Mucosa of descending colon (tissue), 3 donors: ENCODE data around the gene FANK1. TPM values are rescaled to one million over a fixed set of nuclear protein-coding genes. Genes with fewer than 3 reads are reported as not detected.

Experiments
- ATAC-seq: fragments of 200-7000 bp; cut with Tn5 transposase; one replicate; pipeline ENCODE4 v1.9.1; 2020; ENCODE audit warnings: mild to moderate bottlenecking, moderate library complexity
- DNase-seq, 3 donors: peaks; one replicate each; pipeline ENCODE4 v3.0.0-alpha.2; 2020
- H3K36me3 ChIP-seq: fragments of 200-600 bp; one replicate; pipeline ENCODE4 v1.8.0; 2021; ENCODE audit warnings: low read depth, mild to moderate bottlenecking
- H3K4me1 ChIP-seq: fragments of 200-600 bp; one replicate; pipeline ENCODE4 v1.8.0; 2021; ENCODE audit warnings: low read depth, mild to moderate bottlenecking
- H3K4me3 ChIP-seq: fragments of 200-600 bp; one replicate; pipeline ENCODE4 v1.8.0; 2021; ENCODE audit warnings: mild to moderate bottlenecking
- H3K9me3 ChIP-seq: fragments of 200-600 bp; one replicate; pipeline ENCODE4 v1.8.0; 2021; ENCODE audit warnings: mild to moderate bottlenecking
- CTCF ChIP-seq: fragments of 200-600 bp; IDR thresholded peaks from one replicate; pipeline ENCODE4 v1.8.0; 2022; ENCODE audit warnings: antibody characterized with exemption, mild to moderate bottlenecking
- intact Hi-C, 2 donors: fragments of 100-400 bp; cut with DNase I in 1 of 2; cut with micrococcal nuclease in 1 of 2; formaldehyde crosslinking; loops; one replicate each; pipeline versions ENCODE4 v1.11.0 to v1.11.1; 2022; cut with DNase I, micrococcal nuclease
- total RNA-seq, 3 donors: library from RNA; stranded (reverse); fragmentation: NEBNext Ultra II Directional in 2 of 3; extraction: Animal tissue kit (Norgen Biotek cat#: 25700) in 2 of 3; gene quantifications; one replicate each; pipeline versions ENCODE4 v1.2.1 to v1.2.4, GENCODE V29; 2021 to 2023
- donor health status: DM: no; HTN: no; CAD: no; lungs with moderate emphysema.
- donor health status: DM: no; HTN: no; CAD: no.
- donor health status: DM: no; HTN: yes; CAD: no.

FANK1 gene
- total RNA-seq, 3 donors from 2014 or later, result 4.2 to 10.3 (median 7.4) TPM

- no peak overlapping the region for H3K4me3 ChIP-seq
- H3K9me3 ChIP-seq, result no peaks in the 10 kb centered on the region
- H3K4me1 ChIP-seq, result no peaks in the 10 kb centered on the region
- H3K36me3 ChIP-seq, result no peaks in the 10 kb centered on the region
- DNase-seq, result no peak
- no peak for TF ChIP-seq CTCF
- no peak for ATAC-seq
- intact Hi-C loops, result no loop called here
These were observed 103.3 kb downstream of the FANK1 start for GRCh38 chr10:125999694-126000093.

GRCh38 chr10:126001576-126001975 is 105.2 kb downstream of the FANK1 start:
- H3K4me1 ChIP-seq, result no peaks in the 10 kb centered on the region
- no peaks in the 10 kb centered on the region for H3K9me3 ChIP-seq
- no peak for TF ChIP-seq CTCF
- intact Hi-C loops, result no loop called here
- DNase-seq (no peak), ATAC-seq (no peak)
- H3K36me3 ChIP-seq, result no peaks in the 10 kb centered on the region
- H3K4me3 ChIP-seq, result no peak overlapping the region

GRCh38 chr10:126004752-126005151 is 108.4 kb downstream of the FANK1 start:
- Histone ChIP-seq H3K4me1 (no peaks in the 10 kb centered on the region), H3K36me3 (no peaks in the 10 kb centered on the region), H3K9me3 (no peaks in the 10 kb centered on the region), H3K4me3 (no peak overlapping the region)
- intact Hi-C loops, result no loop called here
- DNase-seq (no peak), ATAC-seq (no peak)
- no peak for TF ChIP-seq CTCF

- H3K9me3 ChIP-seq, result no peaks in the 10 kb centered on the region
- DNase-seq (no peak), ATAC-seq (no peak)
- H3K4me1 ChIP-seq, result no peaks in the 10 kb centered on the region
- no peak overlapping the region for H3K4me3 ChIP-seq
- intact Hi-C loops, result no loop called here
- TF ChIP-seq CTCF, result no peak
- H3K36me3 ChIP-seq, result no peaks in the 10 kb centered on the region
These were observed 109.9 kb downstream of the FANK1 start for GRCh38 chr10:126006264-126006663.

- Histone ChIP-seq H3K9me3 (no peaks in the 10 kb centered on the region), H3K4me3 (no peak overlapping the region), H3K4me1 (no peaks in the 10 kb centered on the region), H3K36me3 (no peaks in the 10 kb centered on the region)
- TF ChIP-seq CTCF, result no peak
- ATAC-seq (no peak), DNase-seq (no peak)
- intact Hi-C loops, result no loop called here
These were observed 110.5 kb downstream of the FANK1 start for GRCh38 chr10:126006906-126007305.

GRCh38 chr10:126009650-126010049 is 113.3 kb downstream of the FANK1 start:
- DNase-seq (no peak), ATAC-seq (no peak)
- H3K36me3 ChIP-seq, result no peaks in the 10 kb centered on the region
- intact Hi-C loops, result no loop called here
- no peaks in the 10 kb centered on the region for H3K4me1 ChIP-seq
- no peaks in the 10 kb centered on the region for H3K9me3 ChIP-seq
- TF ChIP-seq CTCF, result no peak
- no peak overlapping the region for H3K4me3 ChIP-seq
